GM23248 (cell line): Measurements from ENCODE around the gene PSMC3IP. TPM values are rescaled to one million over a fixed set of nuclear protein-coding genes. Genes with fewer than 3 reads are reported as not detected.
"Not testable (repeated sequence)": the region's sequence is repeated elsewhere in the genome, so short reads cannot be mapped to it uniquely, and the experiment has no call there.

Experiments
- DNase-seq: peaks from one replicate; pipeline ENCODE4 v3.0.0-alpha.2; 2015
- H2AFZ ChIP-seq: fragments of 200-600 bp; sonication (generic); 2 replicates; pipeline ENCODE4 v1.6.1; 2016; ENCODE audit warnings: antibody characterized with exemption
- H3F3A ChIP-seq: fragments of 200-600 bp; sonication (generic); 2 replicates; pipeline ENCODE4 v1.6.1; 2016; ENCODE audit warnings: mild to moderate bottlenecking, antibody characterized with exemption, mixed run types; ENCODE audit not compliant: insufficient read depth
- H3K27ac ChIP-seq: fragments of 200-600 bp; sonication (generic); 2 replicates; pipeline ENCODE4 v1.5.1; 2016; ENCODE audit warnings: mild to moderate bottlenecking
- H3K27me3 ChIP-seq: fragments of 200-600 bp; sonication (generic); replicated peaks from 2 replicates; pipeline ENCODE4 v1.6.1; 2016; ENCODE audit warnings: mild to moderate bottlenecking; ENCODE audit not compliant: insufficient read depth
- H3K36me3 ChIP-seq: fragments of 200-600 bp; sonication (generic); 2 replicates; pipeline ENCODE4 v1.6.1; 2016; ENCODE audit warnings: low read depth, mild to moderate bottlenecking
- H3K4me1 ChIP-seq: fragments of 200-600 bp; sonication (generic); 2 replicates; pipeline ENCODE4 v1.6.1; 2016; ENCODE audit warnings: mild to moderate bottlenecking; ENCODE audit not compliant: insufficient read depth
- H3K4me2 ChIP-seq: fragments of 200-600 bp; sonication (generic); one replicate; pipeline ENCODE4 v1.6.1; 2016; ENCODE audit warnings: mild to moderate bottlenecking; ENCODE audit not compliant: unreplicated experiment
- H3K4me3 ChIP-seq: fragments of 200-600 bp; sonication (generic); 2 replicates; pipeline ENCODE4 v1.5.1; 2016; ENCODE audit warnings: mild to moderate bottlenecking
- H3K79me2 ChIP-seq: fragments of 200-600 bp; sonication (generic); 2 replicates; pipeline ENCODE4 v1.6.1; 2016; ENCODE audit warnings: mild to moderate bottlenecking; ENCODE audit not compliant: insufficient read depth
- H3K9ac ChIP-seq: fragments of 200-600 bp; sonication (generic); 2 replicates; pipeline ENCODE4 v1.6.1; 2016; ENCODE audit warnings: mild to moderate bottlenecking
- H3K9me2 ChIP-seq: fragments of 200-600 bp; sonication (generic); 2 replicates; pipeline ENCODE4 v1.6.1; 2016; ENCODE audit warnings: mixed run types, mild to moderate bottlenecking, moderate library complexity; ENCODE audit not compliant: insufficient read depth
- H3K9me3 ChIP-seq: fragments of 200-600 bp; sonication (generic); one replicate; pipeline ENCODE4 v1.6.1; 2017; ENCODE audit warnings: low read depth
- H4K20me1 ChIP-seq: fragments of 200-600 bp; sonication (generic); 2 replicates; pipeline ENCODE4 v1.6.0; 2016; ENCODE audit not compliant: insufficient read depth
- EZH2 ChIP-seq: fragments of 200-600 bp; sonication (generic); IDR thresholded peaks from 2 replicates; pipeline ENCODE4 v1.6.1; 2018; ENCODE audit warnings: antibody characterized with exemption, mild to moderate bottlenecking; ENCODE audit not compliant: insufficient read depth, poor library complexity, severe bottlenecking
- EZH2phosphoT487 ChIP-seq: fragments of 200-600 bp; sonication (generic); IDR thresholded peaks from 2 replicates; pipeline ENCODE4 v1.6.1; 2018; ENCODE audit warnings: antibody characterized with exemption, moderate library complexity, mild to moderate bottlenecking, low read depth; ENCODE audit not compliant: insufficient read depth
- WGBS, 2 experiments: methylation state at CpG; one replicate each; pipeline ENCODE4 v1.1.6; 2015 to 2017; ENCODE audit warnings: low lambda C conversion rate in 2 of 2, low coverage in 1 of 2; ENCODE audit errors: missing lambda C conversion rate in 2 of 2; 5-methylcytosine and 5-hydroxymethylcytosine counted together
- in situ Hi-C: fragments of 300-500 bp; cut with MboI; formaldehyde crosslinking; loops from 2 replicates; pipeline ENCODE4 v1.15.0; 2020
- polyA plus RNA-seq: library from polyadenylated mRNA; unstranded; fragments of >200 nt; fragmentation: Nextera tagmentation; extraction: Ambion mirVana; gene quantifications from 2 replicates; pipeline ENCODE4 v1.2.1, GENCODE V29; 2016
- total RNA-seq: library from RNA; depleted of rRNA; stranded (reverse); fragments of >200 nt; shearing (Covaris generic); gene quantifications from 2 replicates; pipeline ENCODE4 v1.2.3, GENCODE V29; 2014

Gene PSMC3IP
- total and polyA plus RNA-seq, 2 experiments from 2014 or later = 8.9 to 12.0 TPM

GRCh38 chr17:42554250-42555121, 23.0 kb downstream of the PSMC3IP start:
- H4K20me1 ChIP-seq = no peaks in the 10 kb centered on the region
- 0 out of 2 replicates have a peak, but pooled peaks cover 7% of the 10 kb centered on the region for H3K4me1 ChIP-seq
- peak overlapping the region; percentile 85 for H2AFZ ChIP-seq
- no peaks in the 10 kb centered on the region for H3K27me3 ChIP-seq
- peaks cover 29% of the 10 kb centered on the region for H3K79me2 ChIP-seq
- no peaks in the 10 kb centered on the region for H3K36me3 ChIP-seq
- no peaks in the 10 kb centered on the region for H3K9me2 ChIP-seq
- H3K9me3 ChIP-seq = no peaks in the 10 kb centered on the region
- TF ChIP-seq EZH2 (no peak), EZH2phosphoT487 (no peak)
- peak; percentile 83 for DNase-seq
- H3K4me2 ChIP-seq = peak overlapping the region; percentile 91
- H3K4me3 ChIP-seq = peak overlapping the region; percentile 86
- WGBS, 2 experiments = 3% methylated on average over 61 to 63 of the region's 82 CpGs
- H3K27ac ChIP-seq = peak overlapping the region; percentile 43
- in situ Hi-C loops = no loop called here
- H3F3A ChIP-seq = no peaks in the 10 kb centered on the region
- H3K9ac ChIP-seq = peak overlapping the region; percentile 91

- no peaks in the 10 kb centered on the region for H3K27me3 ChIP-seq
- peak overlapping the region; percentile 85 for H2AFZ ChIP-seq
- H3K79me2 ChIP-seq = peaks cover 29% of the 10 kb centered on the region
- TF ChIP-seq EZH2phosphoT487 (no peak), EZH2 (no peak)
- H3K9ac ChIP-seq = peak overlapping the region; percentile 91
- H3F3A ChIP-seq = no peaks in the 10 kb centered on the region
- no peaks in the 10 kb centered on the region for H3K9me2 ChIP-seq
- H3K9me3 ChIP-seq = no peaks in the 10 kb centered on the region
- peak; percentile 42 for DNase-seq
- H4K20me1 ChIP-seq = no peaks in the 10 kb centered on the region
- 44% methylated on average over 16 of the region's 16 CpGs for WGBS, 2 experiments
- H3K4me1 ChIP-seq = 0 out of 2 replicates have a peak, but pooled peaks cover 7% of the 10 kb centered on the region
- H3K27ac ChIP-seq = no peak overlapping the region
- peak overlapping the region; percentile 91 for H3K4me2 ChIP-seq
- H3K36me3 ChIP-seq = no peaks in the 10 kb centered on the region
- in situ Hi-C loops = no loop called here
- peak overlapping the region; percentile 86 for H3K4me3 ChIP-seq
These were observed 23.7 kb downstream of the PSMC3IP start for GRCh38 chr17:42553866-42554249.

DNA sequence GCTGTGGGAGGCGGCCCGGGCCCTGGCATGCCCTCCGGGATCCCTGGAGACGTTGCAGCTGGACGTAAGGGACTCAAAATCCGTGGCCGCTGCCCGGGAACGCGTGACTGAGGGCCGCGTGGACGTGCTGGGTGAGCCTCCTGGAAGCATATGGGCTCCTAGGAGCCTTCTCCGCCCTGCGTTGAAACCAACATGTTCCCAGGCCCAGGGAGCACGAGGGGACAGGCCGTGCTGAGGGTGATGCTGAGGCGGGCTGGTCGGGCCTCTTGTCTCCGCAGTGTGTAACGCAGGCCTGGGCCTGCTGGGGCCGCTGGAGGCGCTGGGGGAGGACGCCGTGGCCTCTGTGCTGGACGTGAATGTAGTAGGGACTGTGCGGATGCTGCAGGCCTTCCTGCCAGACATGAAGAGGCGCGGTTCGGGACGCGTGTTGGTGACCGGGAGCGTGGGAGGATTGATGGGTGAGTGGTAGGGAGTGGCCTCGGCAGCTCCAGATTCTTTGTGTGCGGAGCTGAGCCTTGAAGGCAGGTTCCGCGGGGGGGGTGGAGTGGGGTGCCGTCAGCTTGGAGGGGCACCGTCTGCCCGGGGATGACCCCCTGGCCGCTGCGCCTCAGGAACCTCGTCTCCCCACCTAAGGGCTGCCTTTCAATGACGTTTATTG, 24.2 kb downstream of the PSMC3IP start:
- no peak for DNase-seq
- Histone ChIP-seq H2AFZ (no peak overlapping the region), H3K36me3 (no peaks in the 10 kb centered on the region), H3K4me1 (0 out of 2 replicates have a peak, but pooled peaks cover 7% of the 10 kb centered on the region), H3K9ac (no peak overlapping the region), H3K27ac (no peak overlapping the region), H3K27me3 (no peaks in the 10 kb centered on the region), H4K20me1 (no peaks in the 10 kb centered on the region), H3K4me3 (peak overlapping the region; percentile 86), H3K79me2 (peaks cover 29% of the 10 kb centered on the region), H3K9me3 (no peaks in the 10 kb centered on the region), H3F3A (no peaks in the 10 kb centered on the region), H3K9me2 (no peaks in the 10 kb centered on the region), H3K4me2 (no peak overlapping the region)
- WGBS, 2 experiments = 79% methylated on average over 37 to 45 of the region's 45 CpGs
- in situ Hi-C loops = no loop called here
- TF ChIP-seq EZH2 (no peak), EZH2phosphoT487 (no peak)

- H4K20me1 ChIP-seq, DNase-seq, H3K4me1 ChIP-seq, H3F3A ChIP-seq, H3K27me3 ChIP-seq, H3K9me3 ChIP-seq, H3K27ac ChIP-seq, H2AFZ ChIP-seq, H3K36me3 ChIP-seq, in situ Hi-C loops, H3K9me2 ChIP-seq: not testable (repeated sequence)
- Histone ChIP-seq H3K9ac (peak within 1 kb of the TSS; percentile 91), H3K4me2 (peak within 1 kb of the TSS; percentile 91), H3K4me3 (peak within 1 kb of the TSS; percentile 86), H3K79me2 (peaks cover 29% of the 10 kb centered on the region)
- WGBS, 2 experiments = 91 to 95% methylated on average over 8 to 15 of the region's 15 CpGs
These were observed 24.8 kb downstream of the PSMC3IP start, which contains the start of gene HSD17B1 for GRCh38 chr17:42552736-42553135. HSD17B1 (plus strand) TSS chr17:42552923; CDS start chr17:42552934, 11 bp downstream.
